ENCODE results near the gene SDHB. TPM values are rescaled to one million over a fixed set of nuclear protein-coding genes. Genes with fewer than 3 reads are reported as not detected.

SDHB gene
- total and polyA plus RNA-seq, 2 of the 8 experiments (the other 6 are each of a cell fraction or from before 2014, with no cell fraction given), result 84.0 to 98.7 TPM

- no peak for DNase-seq (ENCODE audit: low read depth in 1 of 2, low spot score in 2 of 2)
Measured at GRCh38 chr1:16973215-16973614, 80.6 kb downstream of the SDHB start.

More at GRCh38 chr1:16973215-16973614, 80.6 kb downstream of the SDHB start:
- Histone ChIP-seq H3K18ac (ENCODE audit: extremely low read depth, low read length) (no peak overlapping the region), H3K14ac (ENCODE audit: insufficient read length) (no peak overlapping the region), H3K4me1 (replicated peaks in 1 of 4; ENCODE audit: control insufficient read depth in 3 of 4, insufficient read depth in 4 of 4, low read length in 3 of 4) (peaks cover 0 to 17% (median 8%) of the 10 kb centered on the region in 4 experiments; a peak in 6 of 7 replicates), H3K79me2 (ENCODE audit: control insufficient read depth in 1 of 2, insufficient read depth in 2 of 2, low read length in 2 of 2) (peaks cover 0 to 12% of the 10 kb centered on the region in 2 experiments; a peak in 2 of 4 replicates), H2BK120ac (replicated peaks; ENCODE audit: low read depth, low read length) (no peak overlapping the region), H3K79me1 (ENCODE audit: low read depth, low read length) (peaks cover 8% of the 10 kb centered on the region), H4K20me1 (replicated peaks in 1 of 2; ENCODE audit: control insufficient read depth in 1 of 2, insufficient read depth in 2 of 2, low read length in 2 of 2) (peaks cover 13 to 25% of the 10 kb centered on the region in 2 experiments), H2BK15ac (ENCODE audit: low read length) (no peak overlapping the region), H3K9ac (replicated peaks in 1 of 4; ENCODE audit: extremely low read depth in 1 of 4, low read depth in 3 of 4, low read length in 3 of 4) (no peak overlapping the region), H3K23me2 (ENCODE audit: low read depth, low read length) (peaks cover 3% of the 10 kb centered on the region; the same call in 1 of the 2 replicates), H2AK5ac (ENCODE audit: low read depth, low read length) (no peak overlapping the region), H3K27me3 (replicated peaks in 1 of 4; ENCODE audit: control insufficient read depth in 3 of 4, extremely low read depth in 1 of 4, insufficient read depth in 3 of 4, low read length in 3 of 4) (no peaks in the 10 kb centered on the region), H2BK12ac (ENCODE audit: low read depth, low read length) (no peak overlapping the region), H3K23ac (ENCODE audit: insufficient read length) (no peak overlapping the region), H3K4me2 (ENCODE audit: insufficient read depth in 1 of 2, low read depth in 2 of 2, low read length in 2 of 2) (no peak overlapping the region), H2BK20ac (ENCODE audit: low read length) (no peak overlapping the region), H3K9me3 (ENCODE audit: insufficient read depth in 2 of 2, low read depth in 1 of 2, low read length in 1 of 2) (no peaks in the 10 kb centered on the region), H2BK5ac (ENCODE audit: low read depth, low read length) (no peak overlapping the region), H3K4me3 (ENCODE audit: extremely low read depth in 1 of 4, insufficient read depth in 2 of 4, low read depth in 3 of 4, low read length in 4 of 4) (no peak overlapping the region), H2AFZ (ENCODE audit: low read length) (no peak overlapping the region), H4K91ac (replicated peaks; ENCODE audit: insufficient read length, low read length) (no peak overlapping the region), H3K56ac (replicated peaks; ENCODE audit: insufficient read length, low read depth, low read length) (no peak overlapping the region), H3K36me3 (ENCODE audit: control insufficient read depth in 2 of 4, insufficient read depth in 4 of 4, low read length in 3 of 4) (peaks cover 9 to 36% (median 30%) of the 10 kb centered on the region in 4 experiments), H4K8ac (ENCODE audit: extremely low read depth, insufficient read depth, low read length) (no peak overlapping the region), H3K4ac (replicated peaks; ENCODE audit: insufficient read length, low read depth, low read length) (no peak overlapping the region), H3K27ac (ENCODE audit: low read depth, low read length) (no peak overlapping the region), H4K5ac (ENCODE audit: insufficient read length, low read depth, low read length) (no peak overlapping the region)
- CTCF ChIA-PET (ENCODE audit: partially characterized antibody), result interaction anchor here (0.7 to 14.3 kb wide), 2 partner anchors 11 to 29 kb away, joined by 3 to 267 read pairs; partner anchors contain the start of gene MFAP2
- TF ChIP-seq SIX5 (IDR thresholded peaks at IDR 0.05; ENCODE audit: low read depth, low read length) (no peak), KDM1A (IDR thresholded peaks at IDR 0.05; ENCODE audit: borderline replicate concordance, low read length) (peak; percentile 77; the same call in 1 of the 2 replicates)
- FAIRE-seq, result no peak
- WGBS, 2 experiments (ENCODE audit: extremely low coverage in 1 of 2, insufficient coverage in 1 of 2, insufficient read length in 1 of 2, insufficient replicate concordance in 2 of 2, low coverage in 1 of 2, low lambda C conversion rate in 2 of 2, missing lambda C conversion rate in 1 of 2), result 87% methylated on average over 9 of the region's 9 CpGs; no CpG with 5 or more reads in 1 of the 2 experiments
- POLR2A ChIA-PET (ENCODE audit: partially characterized antibody), result interaction anchor here (1.2 kb wide), 3 partner anchors 9 to 18 kb away, joined by 3 to 9 read pairs (median 4); no protein-coding TSS in a partner anchor
